IMR-90 (cell line): ENCODE data around the gene RNF224. TPM values are rescaled to one million over a fixed set of nuclear protein-coding genes. Genes with fewer than 3 reads are reported as not detected.
A peak's percentile ranks its signal among the peaks of the same experiment; 100 is the strongest.

Experiments used
- ATAC-seq: fragments of 200-7000 bp; cut with Tn5 transposase; 2 replicates; pipeline ENCODE4 v1.9.1; 2020; ENCODE audit warnings: low read depth, mild to moderate bottlenecking, moderate library complexity
- BruUV-seq: library from RNA; stranded (reverse); fragments of 400-500 nt; replicated peaks from 2 replicates; lab custom pipeline; 2021; lab: Mats Ljungman, UMichigan
- CTCF ChIA-PET: fragments of 300-600 bp; formaldehyde crosslinking; extraction: SDS; loops from one replicate; lab custom pipeline; 2021; ENCODE audit warnings: antibody characterized with exemption; lab: Yijun Ruan, JAX
- POLR2A ChIA-PET: fragments of 300-600 bp; sonication (Branson Sonifier 250); formaldehyde crosslinking; loops from one replicate; lab custom pipeline; 2022; ENCODE audit warnings: antibody characterized with exemption; ENCODE audit not compliant: unreplicated experiment; lab: Charles Lee
- DNase-seq: peaks from one replicate; pipeline ENCODE4 v3.0.0; 2013
- H2AFZ ChIP-seq: replicated peaks from 2 replicates; pipeline ENCODE3; 2013; ENCODE audit warnings: low read length, mild to moderate bottlenecking; ENCODE audit not compliant: poor library complexity
- H2AK5ac ChIP-seq: 2 replicates; pipeline ENCODE4 v1.6.1; 2013; ENCODE audit warnings: low read depth, low read length, inconsistent platforms
- H2AK9ac ChIP-seq: replicated peaks from 2 replicates; pipeline ENCODE3; 2013; ENCODE audit warnings: mild to moderate bottlenecking, low read depth, low read length, moderate library complexity; ENCODE audit not compliant: poor library complexity
- H2BK120ac ChIP-seq: 2 replicates; pipeline ENCODE4 v1.6.1; 2013; ENCODE audit warnings: low read depth, low read length, inconsistent platforms
- H2BK15ac ChIP-seq: 3 replicates; pipeline ENCODE4 v1.6.1; 2013; ENCODE audit warnings: low read depth, low read length, inconsistent platforms
- H2BK20ac ChIP-seq: 2 replicates; pipeline ENCODE4 v1.6.1; 2013; ENCODE audit warnings: low read depth, mild to moderate bottlenecking, inconsistent platforms, low read length, moderate library complexity
- H2BK5ac ChIP-seq: 2 replicates; pipeline ENCODE4 v1.6.1; 2013; ENCODE audit warnings: mild to moderate bottlenecking, low read depth, low read length, inconsistent platforms; ENCODE audit not compliant: poor library complexity, severe bottlenecking
- H3K14ac ChIP-seq: replicated peaks from 2 replicates; pipeline ENCODE4 v1.6.1; 2013; ENCODE audit warnings: low read depth, low read length, inconsistent platforms
- H3K18ac ChIP-seq: 2 replicates; pipeline ENCODE4 v1.6.1; 2013; ENCODE audit warnings: low read depth, low read length, control low read depth
- H3K23ac ChIP-seq: 2 replicates; pipeline ENCODE4 v1.6.1; 2013; ENCODE audit warnings: low read depth, low read length, inconsistent platforms
- H3K27ac ChIP-seq: 2 replicates; pipeline ENCODE4 v1.5.1; 2013; ENCODE audit warnings: mild to moderate bottlenecking, control low read depth, low read length; ENCODE audit not compliant: insufficient read depth
- H3K27me3 ChIP-seq: 2 replicates; pipeline ENCODE4 v1.6.1; 2013; ENCODE audit warnings: low read length; ENCODE audit not compliant: control insufficient read depth, insufficient read depth
- H3K36me3 ChIP-seq: 2 replicates; pipeline ENCODE4 v1.6.1; 2013; ENCODE audit warnings: low read length, mixed read lengths; ENCODE audit not compliant: control insufficient read depth, insufficient read depth
- H3K4ac ChIP-seq: 2 replicates; pipeline ENCODE4 v1.6.1; 2013; ENCODE audit warnings: low read depth, low read length, inconsistent platforms
- H3K4me1 ChIP-seq: 2 replicates; pipeline ENCODE4 v1.6.1; 2013; ENCODE audit warnings: low read length, mixed read lengths; ENCODE audit not compliant: control insufficient read depth, insufficient read depth
- H3K4me2 ChIP-seq: 2 replicates; pipeline ENCODE4 v1.6.1; 2013; ENCODE audit warnings: low read depth, mild to moderate bottlenecking, control low read depth, low read length, moderate library complexity
- H3K4me3 ChIP-seq: 2 replicates; pipeline ENCODE4 v1.5.1; 2013; ENCODE audit warnings: low read depth, mild to moderate bottlenecking, control low read depth, low read length, moderate library complexity; ENCODE audit not compliant: insufficient read depth
- H3K56ac ChIP-seq: 2 replicates; pipeline ENCODE4 v1.6.1; 2013; ENCODE audit warnings: low read length, inconsistent platforms; ENCODE audit not compliant: insufficient read depth; ENCODE audit errors: extremely low read depth
- H3K79me1 ChIP-seq, 2 experiments: 2 replicates each; pipeline ENCODE4 v1.6.1; 2013; ENCODE audit warnings: low read length in 2 of 2, inconsistent platforms in 1 of 2, low read depth in 1 of 2
- H3K9ac ChIP-seq: 2 replicates; pipeline ENCODE4 v1.6.1; 2013; ENCODE audit warnings: low read depth, low read length, control low read depth
- H3K9me1 ChIP-seq: 2 replicates; pipeline ENCODE4 v1.6.1; 2013; ENCODE audit warnings: low read length, inconsistent platforms; ENCODE audit not compliant: insufficient read depth
- H3K9me3 ChIP-seq: 2 replicates; pipeline ENCODE4 v1.6.1; 2013; ENCODE audit warnings: low read length; ENCODE audit not compliant: control insufficient read depth, insufficient read depth
- H4K20me1 ChIP-seq: 2 replicates; pipeline ENCODE4 v1.6.1; 2013; ENCODE audit warnings: low read length, inconsistent platforms; ENCODE audit not compliant: insufficient read depth
- H4K5ac ChIP-seq: 2 replicates; pipeline ENCODE4 v1.6.1; 2013; ENCODE audit warnings: mild to moderate bottlenecking, low read depth, low read length, control low read depth
- H4K8ac ChIP-seq, 2 experiments: 2 replicates each; pipeline ENCODE4 v1.6.1; 2013; ENCODE audit warnings: low read depth in 2 of 2, low read length in 2 of 2, control low read depth in 1 of 2, inconsistent platforms in 1 of 2
- H4K91ac ChIP-seq: 2 replicates; pipeline ENCODE4 v1.6.1; 2013; ENCODE audit warnings: low read depth, low read length, inconsistent platforms; ENCODE audit not compliant: insufficient read depth
- MAFK ChIP-seq: IDR thresholded peaks from 2 replicates; pipeline ENCODE4 v1.6.1; 2012; ENCODE audit warnings: low read depth, low read length, improper control_type of control experiment
- WGBS, 2 experiments: methylation state at CpG; one replicate each; pipeline versions ENCODE4 v1.1.5 to v1.1.7; 2013; ENCODE audit warnings: missing lambda C conversion rate in 2 of 2; ENCODE audit not compliant: insufficient read length in 1 of 2; ENCODE audit errors: extremely low coverage in 2 of 2; 5-methylcytosine and 5-hydroxymethylcytosine counted together
- dilution Hi-C: fragments of 300-500 bp; cut with HindIII; formaldehyde crosslinking; loops from one replicate; pipeline ENCODE4 v1.14.3; 2018; ENCODE audit warnings: low sequenced_read_pairs; ENCODE audit not compliant: unreplicated experiment
- in situ Hi-C: fragments of 300-500 bp; cut with MboI; formaldehyde crosslinking; loops from 3 replicates; pipeline ENCODE4 v1.14.3; 2019; ENCODE audit warnings: low sequenced_read_pairs, inconsistent platforms, mixed read lengths
- intact Hi-C: fragments of 100-400 bp; cut with micrococcal nuclease; formaldehyde crosslinking; loops from 2 replicates; pipeline ENCODE4 v1.10.0; 2022
- polyA plus RNA-seq, 3 experiments: library from polyadenylated mRNA; depleted of rRNA; stranded (reverse); fragments of >200 nt; gene quantifications; 2 replicates each; pipeline ENCODE4 v1.2.3, GENCODE V29; 2012; ENCODE audit warnings: low replicate concordance in 1 of 3
- total RNA-seq: library from RNA; depleted of rRNA; stranded (reverse); fragments of >200 nt; gene quantifications from 2 replicates; pipeline ENCODE4 v1.2.3, GENCODE V29; 2012
- TF ChIP-seq, protein P1 (sequence below): fragments of 150-350 bp; IDR thresholded peaks from 2 replicates; pipeline ENCODE4 v1.6.1; 2016; ENCODE audit warnings: low read depth, mild to moderate bottlenecking, low read length, moderate library complexity, borderline replicate concordance

RNF224 gene
- total and polyA plus RNA-seq, 2 of the 4 experiments (the other 2 are of a cell fraction): not detected

DNA sequence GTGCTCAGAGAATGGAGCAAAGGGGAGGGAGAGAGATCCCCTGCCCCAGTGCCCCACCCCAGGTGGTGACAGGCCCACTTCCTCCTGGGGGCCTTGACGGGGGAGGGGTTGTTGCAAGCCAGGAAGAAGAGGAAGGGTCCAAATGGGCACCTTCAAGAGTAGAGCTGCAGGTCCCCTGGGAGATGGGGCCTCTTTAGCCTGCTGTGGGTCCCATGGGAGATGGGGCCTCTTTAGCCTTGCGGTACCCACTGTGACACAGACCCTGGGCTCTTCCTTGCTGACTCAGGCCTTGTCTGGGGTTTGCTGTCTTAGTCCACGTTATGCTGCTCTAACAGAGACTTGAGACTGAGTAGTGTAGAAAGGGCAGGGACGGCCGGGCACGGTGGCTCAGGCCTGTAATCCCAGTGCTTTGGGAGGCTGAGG, 40.6 kb downstream of the RNF224 start:
- no peak overlapping the region for H2BK120ac ChIP-seq
- no peak overlapping the region for H2BK15ac ChIP-seq
- peak overlapping the region; percentile 16; the same call in 1 of the 2 replicates for H3K4ac ChIP-seq
- peaks cover 62% of the 10 kb centered on the region for H3K36me3 ChIP-seq
- no peak overlapping the region for H2BK5ac ChIP-seq
- peak; percentile 7; the same call in 1 of the 2 replicates for ATAC-seq
- BruUV-seq: no TSS peak
- H3K79me1 ChIP-seq: peaks cover 11 to 61% of the 10 kb centered on the region in 2 experiments; a peak in 3 of 4 replicates
- H2AK5ac ChIP-seq: peak overlapping the region; percentile 8; the same call in 1 of the 2 replicates
- no peak overlapping the region for H2AFZ ChIP-seq
- H2AK9ac ChIP-seq: no peak overlapping the region
- H3K18ac ChIP-seq: no peak overlapping the region
- peaks cover 14% of the 10 kb centered on the region for H3K9me1 ChIP-seq
- TF ChIP-seq MAFK: peak; percentile 33
- TF ChIP-seq, protein P1, sequence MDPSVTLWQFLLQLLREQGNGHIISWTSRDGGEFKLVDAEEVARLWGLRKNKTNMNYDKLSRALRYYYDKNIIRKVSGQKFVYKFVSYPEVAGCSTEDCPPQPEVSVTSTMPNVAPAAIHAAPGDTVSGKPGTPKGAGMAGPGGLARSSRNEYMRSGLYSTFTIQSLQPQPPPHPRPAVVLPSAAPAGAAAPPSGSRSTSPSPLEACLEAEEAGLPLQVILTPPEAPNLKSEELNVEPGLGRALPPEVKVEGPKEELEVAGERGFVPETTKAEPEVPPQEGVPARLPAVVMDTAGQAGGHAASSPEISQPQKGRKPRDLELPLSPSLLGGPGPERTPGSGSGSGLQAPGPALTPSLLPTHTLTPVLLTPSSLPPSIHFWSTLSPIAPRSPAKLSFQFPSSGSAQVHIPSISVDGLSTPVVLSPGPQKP: no peak
- H3K4me2 ChIP-seq: no peak overlapping the region
- H3K23ac ChIP-seq: no peak overlapping the region
- no peak overlapping the region for H3K27ac ChIP-seq
- no CpG with 5 or more reads among the region's 6 CpGs for WGBS, 2 experiments
- H3K9ac ChIP-seq: no peak overlapping the region
- dilution Hi-C loops: no loop called here
- no peaks in the 10 kb centered on the region for H3K27me3 ChIP-seq
- no peaks in the 10 kb centered on the region for H3K9me3 ChIP-seq
- POLR2A ChIA-PET: no interaction called here
- H3K14ac ChIP-seq: no peak overlapping the region
- no peak overlapping the region for H3K4me3 ChIP-seq
- no peak overlapping the region for H4K8ac ChIP-seq
- peaks cover 33% of the 10 kb centered on the region for H4K20me1 ChIP-seq
- peaks cover 12% of the 10 kb centered on the region for H3K4me1 ChIP-seq
- in situ Hi-C loops: no loop called here
- no peak overlapping the region for H2BK20ac ChIP-seq
- CTCF ChIA-PET: no interaction called here
- H4K91ac ChIP-seq: no peak overlapping the region
- intact Hi-C loops: no loop called here
- H4K5ac ChIP-seq: no peak overlapping the region
- H3K56ac ChIP-seq: no peak overlapping the region
- peak; percentile 15 for DNase-seq
